Smooth muscle cell (in vitro differentiated cells): Measurements from ENCODE around the gene MSI2. TPM values are rescaled to one million over a fixed set of nuclear protein-coding genes. Genes with fewer than 3 reads are reported as not detected.

Experiments
- DNase-seq: peaks from one replicate; lab custom pipeline; 2025; ENCODE audit not compliant: unreplicated experiment; lab: John Stamatoyannopoulos, UW
- H2AFZ ChIP-seq: fragments of 200-600 bp; sonication (generic); 2 replicates; pipeline ENCODE4 v1.6.0; 2016; ENCODE audit warnings: antibody characterized with exemption, low read depth, mild to moderate bottlenecking
- H3F3A ChIP-seq: fragments of 200-600 bp; sonication (generic); 2 replicates; pipeline ENCODE4 v1.6.0; 2017; ENCODE audit warnings: antibody characterized with exemption, low read depth
- H3K27ac ChIP-seq: fragments of 200-600 bp; sonication (generic); 2 replicates; pipeline ENCODE4 v1.5.1; 2016; ENCODE audit warnings: low read depth, mild to moderate bottlenecking
- H3K27me3 ChIP-seq: fragments of 200-600 bp; sonication (generic); 2 replicates; pipeline ENCODE4 v1.6.1; 2016; ENCODE audit warnings: low read depth, mild to moderate bottlenecking
- H3K36me3 ChIP-seq: fragments of 200-600 bp; sonication (generic); 2 replicates; pipeline ENCODE4 v1.5.1; 2016; ENCODE audit warnings: low read depth
- H3K4me1 ChIP-seq: fragments of 200-600 bp; sonication (generic); 2 replicates; pipeline ENCODE4 v1.5.1; 2016; ENCODE audit warnings: low read depth
- H3K4me2 ChIP-seq: fragments of 200-600 bp; sonication (generic); 2 replicates; pipeline ENCODE4 v1.6.0; 2016; ENCODE audit warnings: mild to moderate bottlenecking
- H3K4me3 ChIP-seq: fragments of 200-600 bp; sonication (generic); 2 replicates; pipeline ENCODE4 v1.5.1; 2016; ENCODE audit warnings: mild to moderate bottlenecking
- H3K79me2 ChIP-seq: fragments of 200-600 bp; sonication (generic); 2 replicates; pipeline ENCODE4 v1.6.0; 2016; ENCODE audit warnings: low read depth, mild to moderate bottlenecking
- H3K9ac ChIP-seq: fragments of 200-600 bp; sonication (generic); 2 replicates; pipeline ENCODE4 v1.6.0; 2016; ENCODE audit warnings: low read depth
- H3K9me3 ChIP-seq: fragments of 200-600 bp; sonication (generic); replicated peaks from 2 replicates; pipeline ENCODE4 v1.5.1; 2016; ENCODE audit warnings: low read depth
- H4K20me1 ChIP-seq: fragments of 200-600 bp; sonication (generic); 2 replicates; pipeline ENCODE4 v1.6.0; 2016; ENCODE audit warnings: low read depth
- CTCF ChIP-seq: fragments of 200-600 bp; sonication (generic); IDR thresholded peaks from 2 replicates; pipeline ENCODE4 v1.5.1; 2017; ENCODE audit warnings: borderline replicate concordance, mild to moderate bottlenecking, antibody characterized with exemption; ENCODE audit not compliant: insufficient read depth, poor library complexity, severe bottlenecking
- WGBS: methylation state at CpG from one replicate; pipeline ENCODE4 v1.1.7; 2016; ENCODE audit warnings: low lambda C conversion rate; 5-methylcytosine and 5-hydroxymethylcytosine counted together
- polyA plus RNA-seq: library from polyadenylated mRNA; unstranded; fragments of >200 nt; fragmentation: Nextera tagmentation; extraction: Ambion mirVana; gene quantifications from 2 replicates; pipeline ENCODE4 v1.2.1, GENCODE V29; 2016
- total RNA-seq: library from RNA; depleted of rRNA; stranded (reverse); fragments of >200 nt; gene quantifications from 2 replicates; pipeline ENCODE4 v1.2.3, GENCODE V29; 2014

MSI2 gene
- total and polyA plus RNA-seq, 2 experiments from 2014 or later = 5.7 to 36.5 TPM

GRCh38 chr17:57425903-57426880, 169.9 kb downstream of the MSI2 start:
- TF ChIP-seq CTCF = no peak
- Histone ChIP-seq H3K9ac (no peak overlapping the region), H3K27ac (peak overlapping the region; percentile 39), H3K4me1 (peaks cover 22% of the 10 kb centered on the region), H3K27me3 (no peaks in the 10 kb centered on the region), H3K9me3 (no peaks in the 10 kb centered on the region), H3K79me2 (peaks cover 24% of the 10 kb centered on the region), H2AFZ (no peak overlapping the region), H3K4me2 (peak overlapping the region; percentile 50), H3K36me3 (no peaks in the 10 kb centered on the region), H3K4me3 (no peak overlapping the region), H3F3A (peaks cover 7% of the 10 kb centered on the region), H4K20me1 (no peaks in the 10 kb centered on the region)
- WGBS = 77% methylated on average over 10 of the region's 10 CpGs
- no peak for DNase-seq

GRCh38 chr17:57429966-57430365, 173.6 kb downstream of the MSI2 start:
- no peak overlapping the region for H3K27ac ChIP-seq

GRCh38 chr17:57431415-57431814, 175.1 kb downstream of the MSI2 start:
- WGBS = 85% methylated on average over 3 of the region's 3 CpGs
- Histone ChIP-seq H3K9me3 (no peaks in the 10 kb centered on the region), H3K36me3 (no peaks in the 10 kb centered on the region), H3K4me3 (no peak overlapping the region), H3K27me3 (no peaks in the 10 kb centered on the region), H2AFZ (no peak overlapping the region), H4K20me1 (no peaks in the 10 kb centered on the region), H3K9ac (no peak overlapping the region), H3K4me1 (peaks cover 2% of the 10 kb centered on the region), H3F3A (peaks cover 3% of the 10 kb centered on the region), H3K79me2 (peaks cover 37% of the 10 kb centered on the region), H3K27ac (no peak overlapping the region), H3K4me2 (no peak overlapping the region)
- no peak for TF ChIP-seq CTCF
- no peak for DNase-seq

More at GRCh38 chr17:57429966-57430365, 173.6 kb downstream of the MSI2 start:
- Histone ChIP-seq H3K9ac (no peak overlapping the region), H4K20me1 (no peaks in the 10 kb centered on the region), H2AFZ (no peak overlapping the region), H3K27me3 (no peaks in the 10 kb centered on the region), H3K9me3 (no peaks in the 10 kb centered on the region), H3K79me2 (peaks cover 31% of the 10 kb centered on the region), H3K4me3 (no peak overlapping the region), H3K4me1 (peaks cover 16% of the 10 kb centered on the region), H3K36me3 (no peaks in the 10 kb centered on the region), H3K4me2 (no peak overlapping the region), H3F3A (peaks cover 7% of the 10 kb centered on the region)
- 96% methylated on average over 4 of the region's 4 CpGs for WGBS
- TF ChIP-seq CTCF = no peak
- DNase-seq = no peak
